Measurements from ENCODE around the gene GYPB. TPM values are rescaled to one million over a fixed set of nuclear protein-coding genes. Genes with fewer than 3 reads are reported as not detected.
"Not testable (repeated sequence)": the region's sequence is repeated elsewhere in the genome, so short reads cannot be mapped to it uniquely, and the experiment has no call there.

Gene GYPB
- total RNA-seq, 1 experiment from 2014 or later, result not detected

- TF ChIP-seq SIN3A (IDR thresholded peaks at IDR 0.05; ENCODE audit: borderline replicate concordance, insufficient read depth, low read depth, low read length), result no peak
- no peak for TF ChIP-seq TCF7L2 (IDR thresholded peaks at IDR 0.05; ENCODE audit: low read depth, low read length)
- TF ChIP-seq CTCF (IDR thresholded peaks at IDR 0.05), result no peak
- no peak for TF ChIP-seq REST (IDR thresholded peaks at IDR 0.05; ENCODE audit: insufficient read depth in 1 of 2, low read depth in 2 of 2, low read length in 1 of 2)
- no peak for TF ChIP-seq POLR2AphosphoS5 (IDR thresholded peaks at IDR 0.05; ENCODE audit: low read depth, low read length)
- no peaks in the 10 kb centered on the region for H3K4me1 ChIP-seq (ENCODE audit: control insufficient read depth, insufficient read depth, low read length)
- no peak overlapping the region for H3K4me3 ChIP-seq (ENCODE audit: low read depth in 2 of 2, low read length in 2 of 2)
- BruUV-seq (replicated peaks), result no TSS peak
- in situ Hi-C loops (cut with HindIII; ENCODE audit: low pct_unique_long_range_greater_than_20kb, low sequenced_read_pairs), result no loop called here
- H3K27ac ChIP-seq (ENCODE audit: low read length), result no peak overlapping the region
- no peak for DNase-seq (ENCODE audit: low read depth, low spot score)
- no peaks in the 10 kb centered on the region for H3K36me3 ChIP-seq (ENCODE audit: control insufficient read depth, insufficient read depth, low read length)
- ChIA-PET POLR2A (no interaction called here), CTCF (no interaction called here)
- H3K9me3 ChIP-seq (ENCODE audit: control insufficient read depth, insufficient read depth, low read depth, low read length), result no peaks in the 10 kb centered on the region
- H3K27me3 ChIP-seq (ENCODE audit: control insufficient read depth, insufficient read depth, low read length), result no peaks in the 10 kb centered on the region
- no peak for ATAC-seq
- intact Hi-C loops (cut with micrococcal nuclease; ENCODE audit: unreplicated experiment), result no loop called here
These were observed 58.1 kb downstream of the GYPB start for GRCh38 chr4:143961075-143961474.

GRCh38 chr4:143955306-143955705 is 63.9 kb downstream of the GYPB start:
- DNase-seq (ENCODE audit: low read depth, low spot score); intact Hi-C loops (cut with micrococcal nuclease; ENCODE audit: unreplicated experiment); H3K36me3 ChIP-seq (ENCODE audit: control insufficient read depth, insufficient read depth, low read length); H3K27me3 ChIP-seq (ENCODE audit: control insufficient read depth, insufficient read depth, low read length); H3K27ac ChIP-seq (ENCODE audit: low read length); H3K4me3 ChIP-seq (ENCODE audit: low read depth in 2 of 2, low read length in 2 of 2); H3K9me3 ChIP-seq (ENCODE audit: control insufficient read depth, insufficient read depth, low read depth, low read length); in situ Hi-C loops (cut with HindIII; ENCODE audit: low pct_unique_long_range_greater_than_20kb, low sequenced_read_pairs); H3K4me1 ChIP-seq (ENCODE audit: control insufficient read depth, insufficient read depth, low read length); CTCF ChIA-PET; ATAC-seq; BruUV-seq (replicated peaks); POLR2A ChIA-PET: not testable (repeated sequence)

GRCh38 chr4:143951458-143951972 is 67.7 kb downstream of the GYPB start:
- H3K36me3 ChIP-seq (ENCODE audit: control insufficient read depth, insufficient read depth, low read length); ATAC-seq; H3K27ac ChIP-seq (ENCODE audit: low read length); in situ Hi-C loops (cut with HindIII; ENCODE audit: low pct_unique_long_range_greater_than_20kb, low sequenced_read_pairs); DNase-seq (ENCODE audit: low read depth, low spot score); H3K27me3 ChIP-seq (ENCODE audit: control insufficient read depth, insufficient read depth, low read length); CTCF ChIA-PET; intact Hi-C loops (cut with micrococcal nuclease; ENCODE audit: unreplicated experiment); POLR2A ChIA-PET; H3K4me3 ChIP-seq (ENCODE audit: low read depth in 2 of 2, low read length in 2 of 2); H3K4me1 ChIP-seq (ENCODE audit: control insufficient read depth, insufficient read depth, low read length); H3K9me3 ChIP-seq (ENCODE audit: control insufficient read depth, insufficient read depth, low read depth, low read length); BruUV-seq (replicated peaks): not testable (repeated sequence)

GRCh38 chr4:143950967-143951366 is 68.2 kb downstream of the GYPB start:
- in situ Hi-C loops (cut with HindIII; ENCODE audit: low pct_unique_long_range_greater_than_20kb, low sequenced_read_pairs); DNase-seq (ENCODE audit: low read depth, low spot score); ATAC-seq; H3K36me3 ChIP-seq (ENCODE audit: control insufficient read depth, insufficient read depth, low read length); BruUV-seq (replicated peaks); H3K27me3 ChIP-seq (ENCODE audit: control insufficient read depth, insufficient read depth, low read length); POLR2A ChIA-PET; CTCF ChIA-PET; H3K9me3 ChIP-seq (ENCODE audit: control insufficient read depth, insufficient read depth, low read depth, low read length); H3K27ac ChIP-seq (ENCODE audit: low read length); H3K4me3 ChIP-seq (ENCODE audit: low read depth in 2 of 2, low read length in 2 of 2); H3K4me1 ChIP-seq (ENCODE audit: control insufficient read depth, insufficient read depth, low read length); intact Hi-C loops (cut with micrococcal nuclease; ENCODE audit: unreplicated experiment): not testable (repeated sequence)

GRCh38 chr4:143950185-143950584 is 69.0 kb downstream of the GYPB start:
- intact Hi-C loops (cut with micrococcal nuclease; ENCODE audit: unreplicated experiment); H3K4me1 ChIP-seq (ENCODE audit: control insufficient read depth, insufficient read depth, low read length); POLR2A ChIA-PET; H3K4me3 ChIP-seq (ENCODE audit: low read depth in 2 of 2, low read length in 2 of 2); ATAC-seq; H3K9me3 ChIP-seq (ENCODE audit: control insufficient read depth, insufficient read depth, low read depth, low read length); in situ Hi-C loops (cut with HindIII; ENCODE audit: low pct_unique_long_range_greater_than_20kb, low sequenced_read_pairs); CTCF ChIA-PET; H3K27ac ChIP-seq (ENCODE audit: low read length); H3K27me3 ChIP-seq (ENCODE audit: control insufficient read depth, insufficient read depth, low read length); DNase-seq (ENCODE audit: low read depth, low spot score); BruUV-seq (replicated peaks); H3K36me3 ChIP-seq (ENCODE audit: control insufficient read depth, insufficient read depth, low read length): not testable (repeated sequence)
